Measurements from ENCODE around the gene ZNF280B. TPM values are rescaled to one million over a fixed set of nuclear protein-coding genes. Genes with fewer than 3 reads are reported as not detected.
"Not testable (repeated sequence)": the region's sequence is repeated elsewhere in the genome, so short reads cannot be mapped to it uniquely, and the experiment has no call there.

Gene ZNF280B
- total RNA-seq, 6 experiments from 2014 or later, result 0.14 to 0.48 (median 0.35) TPM

GRCh38 chr22:22449819-22450218 lies 58.7 kb downstream of the ZNF280B start:
- no peak overlapping the region for H3K27ac Mint-ChIP-seq
- H3K9me3 Mint-ChIP-seq, result peaks cover 15% of the 10 kb centered on the region; the same call in 1 of the 2 replicates
- no peak overlapping the region for H3K4me3 Mint-ChIP-seq
- no peak for DNase-seq
- no peak for TF ChIP-seq CTCF (IDR thresholded peaks at IDR 0.05)
- no peaks in the 10 kb centered on the region for H3K36me3 Mint-ChIP-seq (ENCODE audit: low read depth)
- peaks cover 6% of the 10 kb centered on the region for H3K27me3 Mint-ChIP-seq (ENCODE audit: insufficient read depth)
- H3K4me1 Mint-ChIP-seq (ENCODE audit: low read depth), result no peaks in the 10 kb centered on the region

GRCh38 chr22:22446517-22446916 lies 62.0 kb downstream of the ZNF280B start:
- no peak for DNase-seq
- H3K9me3 Mint-ChIP-seq, result no peaks in the 10 kb centered on the region
- H3K4me3 Mint-ChIP-seq, result no peak overlapping the region
- no peak for TF ChIP-seq CTCF (IDR thresholded peaks at IDR 0.05)
- no peaks in the 10 kb centered on the region for H3K36me3 Mint-ChIP-seq (ENCODE audit: low read depth)
- no peaks in the 10 kb centered on the region for H3K4me1 Mint-ChIP-seq (ENCODE audit: low read depth)
- no peak overlapping the region for H3K27ac Mint-ChIP-seq
- H3K27me3 Mint-ChIP-seq (ENCODE audit: insufficient read depth), result no peaks in the 10 kb centered on the region; the same call in 1 of the 2 replicates

- not testable (repeated sequence) for H3K36me3 Mint-ChIP-seq (ENCODE audit: low read depth); DNase-seq; H3K4me3 Mint-ChIP-seq; H3K27me3 Mint-ChIP-seq (ENCODE audit: insufficient read depth); H3K4me1 Mint-ChIP-seq (ENCODE audit: low read depth); H3K27ac Mint-ChIP-seq
- H3K9me3 Mint-ChIP-seq, result peaks cover 12% of the 10 kb centered on the region
These were observed 64.4 kb downstream of the ZNF280B start for GRCh38 chr22:22444007-22444589.

GRCh38 chr22:22442928-22443709 lies 65.4 kb downstream of the ZNF280B start:
- no peak for TF ChIP-seq CTCF (IDR thresholded peaks at IDR 0.05)
- no peak overlapping the region for H3K27ac Mint-ChIP-seq
- H3K4me3 Mint-ChIP-seq, result no peak overlapping the region
- H3K9me3 Mint-ChIP-seq, result peaks cover 12% of the 10 kb centered on the region
- H3K4me1 Mint-ChIP-seq (ENCODE audit: low read depth), result no peaks in the 10 kb centered on the region
- H3K36me3 Mint-ChIP-seq (ENCODE audit: low read depth), result no peaks in the 10 kb centered on the region
- no peak for DNase-seq
- peaks cover 3% of the 10 kb centered on the region; the same call in 1 of the 2 replicates for H3K27me3 Mint-ChIP-seq (ENCODE audit: insufficient read depth)

- not testable (repeated sequence) for H3K36me3 Mint-ChIP-seq (ENCODE audit: low read depth); DNase-seq; H3K27me3 Mint-ChIP-seq (ENCODE audit: insufficient read depth); H3K4me1 Mint-ChIP-seq (ENCODE audit: low read depth); H3K27ac Mint-ChIP-seq; H3K4me3 Mint-ChIP-seq
- H3K9me3 Mint-ChIP-seq, result peaks cover 12% of the 10 kb centered on the region
These were observed 66.9 kb downstream of the ZNF280B start for GRCh38 chr22:22441626-22442025.

- H3K4me1 Mint-ChIP-seq (ENCODE audit: low read depth), result no peaks in the 10 kb centered on the region
- no peak for DNase-seq
- no peak overlapping the region for H3K27ac Mint-ChIP-seq
- TF ChIP-seq CTCF (IDR thresholded peaks at IDR 0.05), result no peak
- H3K36me3 Mint-ChIP-seq (ENCODE audit: low read depth), result no peaks in the 10 kb centered on the region
- peaks cover 12% of the 10 kb centered on the region for H3K9me3 Mint-ChIP-seq
- H3K27me3 Mint-ChIP-seq (ENCODE audit: insufficient read depth), result peaks cover 4% of the 10 kb centered on the region; the same call in 1 of the 2 replicates
- no peak overlapping the region for H3K4me3 Mint-ChIP-seq
These were observed 68.4 kb downstream of the ZNF280B start for GRCh38 chr22:22440188-22440587.

Other genes starting within 250 kb of the ZNF280B start
- gene ZNF280A, start 11.5 kb upstream of the ZNF280B start, total RNA-seq (2021; fragmentation: NEBNext Ultra II Directional; extraction: Animal tissue kit (Norgen Biotek cat#: 25700)), result under 1 TPM in 1 of 6 experiments, not detected in 5; 0.08 TPM
- gene PRAME, start 50.5 kb upstream of the ZNF280B start, total RNA-seq (2021; fragmentation: NEBNext Ultra II Directional; extraction: Animal tissue kit (Norgen Biotek cat#: 25700)), result not detected
- not detected for gene GGTLC2, start 135.9 kb upstream of the ZNF280B start, total RNA-seq (2021; fragmentation: NEBNext Ultra II Directional; extraction: Animal tissue kit (Norgen Biotek cat#: 25700))

All from HFFc6 (cell line).